T-helper 22 cell (primary cell): ENCODE results near the gene HNRNPM.

Experiments
- DNase-seq: peaks from one replicate; pipeline ENCODE4 v3.0.0-alpha.2; 2020; ENCODE audit warnings: low read depth

HNRNPM gene

DNA sequence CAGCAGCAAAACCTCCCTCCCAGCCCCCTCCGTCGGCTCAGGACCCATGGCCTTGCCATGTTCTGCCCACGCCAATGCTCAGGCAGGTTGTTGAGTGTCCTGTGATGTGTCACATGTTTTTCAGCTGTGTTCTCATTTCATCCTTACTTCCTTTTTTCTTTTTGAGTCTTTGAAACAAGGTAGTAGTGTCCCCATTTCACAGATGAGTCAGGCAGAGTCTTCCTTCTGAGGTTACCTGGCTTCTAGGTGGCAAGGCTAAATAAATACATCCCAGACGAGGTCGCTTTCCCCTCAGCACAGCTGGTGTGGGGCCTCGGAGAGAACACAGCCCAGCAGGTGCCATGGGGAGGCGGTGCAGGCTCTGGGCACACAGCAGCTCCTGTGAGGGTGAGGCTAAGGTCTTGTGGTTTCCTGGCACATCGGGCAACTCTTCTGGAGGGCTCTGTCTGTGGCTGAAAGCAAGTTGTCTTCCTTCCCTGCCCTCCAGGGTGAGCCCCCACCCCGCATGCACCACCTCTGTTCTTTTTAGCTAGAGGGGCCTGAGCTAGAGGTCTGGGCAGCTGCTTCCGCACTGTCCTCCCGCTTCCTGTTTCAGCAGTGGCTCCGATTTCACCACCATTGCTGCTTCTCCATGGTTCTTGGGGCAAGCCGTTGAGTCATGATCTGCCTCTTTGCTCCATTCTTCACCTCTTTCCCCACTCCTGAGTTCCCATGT, 42.5 kb downstream of the HNRNPM start:
- peak; percentile 49 for DNase-seq

GRCh38 chr19:8488365-8488764, 43.6 kb downstream of the HNRNPM start:
- no peak for DNase-seq

DNA sequence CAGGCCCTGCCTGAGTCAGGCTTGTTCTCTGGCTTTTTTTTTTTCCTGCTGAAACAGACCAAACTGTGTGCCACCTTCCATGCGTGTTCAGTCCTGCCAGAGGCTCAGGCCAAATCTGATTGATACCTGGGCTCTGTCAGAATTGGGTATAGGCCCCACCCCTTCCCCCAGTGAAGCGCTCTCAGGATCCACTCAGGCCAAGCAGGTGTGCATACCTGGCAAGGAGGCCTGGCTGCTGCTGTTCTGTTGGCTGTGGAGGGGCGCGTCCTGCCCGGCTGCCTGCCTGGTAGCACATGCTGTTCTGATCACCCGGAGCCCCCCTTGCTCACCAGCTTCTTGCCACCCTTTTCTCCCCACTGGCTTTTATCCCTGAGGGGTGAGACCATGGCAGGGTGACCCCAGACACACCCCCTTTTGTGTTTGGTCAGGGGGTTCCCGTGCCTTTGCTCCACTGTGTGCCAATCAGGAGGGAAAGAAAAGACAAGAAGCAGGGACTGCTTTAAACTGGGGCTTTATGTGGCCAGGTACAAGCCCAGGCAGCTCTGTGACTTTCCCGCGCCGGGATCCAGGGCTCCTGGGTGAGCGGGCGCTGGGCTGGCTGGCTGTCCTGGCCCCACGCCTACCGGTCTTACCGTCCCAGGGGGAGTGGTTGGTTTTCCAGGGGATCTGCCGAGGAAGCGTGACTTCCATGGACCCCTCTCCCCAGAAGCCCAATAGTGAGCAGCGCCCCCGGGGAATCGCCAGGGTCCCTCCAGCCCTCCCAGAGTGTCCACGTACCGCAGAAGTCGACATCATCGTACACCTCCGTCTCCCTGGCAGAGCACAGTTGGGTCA, 45.0 kb downstream of the HNRNPM start:
- DNase-seq, result no peak

DNA sequence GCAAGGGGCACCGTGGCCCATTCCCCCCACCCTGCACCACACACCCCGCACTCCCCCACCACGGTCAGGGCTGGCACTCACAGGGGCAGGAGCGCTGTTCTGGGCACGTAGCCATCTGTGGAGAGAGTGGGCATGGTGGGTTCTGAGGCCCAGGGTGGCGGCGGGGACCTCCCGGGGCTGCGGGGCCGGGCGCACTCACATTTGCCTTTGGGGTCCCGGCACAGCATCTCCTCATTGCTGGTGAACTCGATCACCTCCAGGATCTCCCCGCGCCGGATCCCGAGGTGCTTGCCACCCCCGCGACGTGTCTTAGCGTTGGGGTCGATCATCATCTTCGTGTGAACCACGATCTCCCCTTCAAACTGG, 45.6 kb downstream of the HNRNPM start:
- DNase-seq, result no peak

DNA sequence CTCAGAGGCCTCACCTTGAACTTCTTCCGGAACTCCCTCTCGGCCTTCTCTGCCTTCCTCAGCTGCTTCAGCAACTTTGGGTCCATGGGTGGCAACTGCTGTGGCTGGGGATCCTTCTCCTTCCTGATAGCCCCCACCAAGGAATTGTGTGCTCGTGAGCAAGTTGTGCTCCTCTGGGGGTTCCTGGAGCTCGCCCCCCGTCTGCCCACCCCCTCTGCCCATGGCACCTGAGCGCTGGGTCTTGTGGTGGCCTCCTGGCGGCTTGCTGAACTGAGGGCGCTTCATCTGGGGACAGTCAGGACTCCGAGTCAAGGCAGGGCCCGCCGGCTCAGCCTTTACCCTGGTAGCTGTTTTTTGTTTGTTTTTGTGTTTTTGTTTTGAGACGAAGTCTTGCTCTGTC, 46.1 kb downstream of the HNRNPM start:
- no peak for DNase-seq

- no peak for DNase-seq
These were observed 46.8 kb downstream of the HNRNPM start for GRCh38 chr19:8491574-8491973.

DNA sequence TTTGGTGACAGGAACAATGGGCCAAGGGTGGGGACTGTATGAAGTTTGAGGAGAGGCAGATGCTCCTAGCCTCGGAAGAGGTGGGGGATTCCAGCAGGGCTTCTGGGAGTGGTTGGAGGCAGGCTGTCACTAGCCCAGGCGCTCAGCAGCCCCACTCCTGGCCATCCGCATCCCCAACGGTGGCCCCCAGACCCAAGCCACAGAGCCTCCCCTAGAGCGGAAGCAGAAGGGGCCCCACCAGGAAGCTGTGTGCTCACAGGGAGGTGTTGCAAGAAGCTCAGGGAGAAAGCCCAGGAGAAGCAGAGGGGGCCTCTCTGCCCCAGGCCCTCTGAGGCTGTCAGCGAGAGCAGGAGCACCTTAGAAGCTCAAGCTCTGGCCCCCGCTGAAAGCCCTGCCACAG, 49.4 kb downstream of the HNRNPM start:
- DNase-seq, result no peak

GRCh38 chr19:8498295-8498694, 53.5 kb downstream of the HNRNPM start:
- DNase-seq, result no peak

- no peak for DNase-seq
These were observed 54.5 kb downstream of the HNRNPM start for GRCh38 chr19:8499048-8499833.

- DNase-seq, result no peak
These were observed 55.4 kb downstream of the HNRNPM start for GRCh38 chr19:8500158-8500557.

DNA sequence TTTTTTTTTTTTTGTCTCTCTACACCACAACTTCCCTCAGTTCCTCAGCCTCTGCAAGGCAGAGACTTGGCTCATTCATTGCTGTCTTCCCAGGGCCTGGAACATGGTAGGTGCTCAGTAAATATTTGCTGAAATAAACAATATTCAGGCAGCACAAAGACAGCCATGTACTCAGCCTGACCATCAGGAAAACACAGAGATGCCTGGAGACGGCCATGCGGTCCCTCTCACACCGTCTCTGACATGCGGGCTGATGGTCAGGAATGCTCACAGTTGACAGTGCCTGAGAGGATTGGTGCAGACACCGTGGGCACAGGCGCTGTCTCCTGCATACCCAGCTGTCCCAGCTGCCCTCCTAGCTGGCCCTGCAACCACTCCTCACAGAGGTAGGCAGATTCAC, 56.7 kb downstream of the HNRNPM start:
- no peak for DNase-seq

GRCh38 chr19:8501981-8502380, 57.2 kb downstream of the HNRNPM start:
- DNase-seq, result no peak

GRCh38 chr19:8503510-8503909, 58.7 kb downstream of the HNRNPM start:
- no peak for DNase-seq

GRCh38 chr19:8504171-8504570, 59.4 kb downstream of the HNRNPM start:
- DNase-seq, result no peak

- no peak for DNase-seq
These were observed 60.1 kb downstream of the HNRNPM start for GRCh38 chr19:8504919-8505318.

- peak; percentile 20 for DNase-seq
These were observed 61.1 kb downstream of the HNRNPM start for GRCh38 chr19:8505680-8506401.

GRCh38 chr19:8506402-8506957, 61.7 kb downstream of the HNRNPM start:
- DNase-seq, result no peak

- no peak for DNase-seq
These were observed 65.9 kb downstream of the HNRNPM start for GRCh38 chr19:8510589-8511115.

DNA sequence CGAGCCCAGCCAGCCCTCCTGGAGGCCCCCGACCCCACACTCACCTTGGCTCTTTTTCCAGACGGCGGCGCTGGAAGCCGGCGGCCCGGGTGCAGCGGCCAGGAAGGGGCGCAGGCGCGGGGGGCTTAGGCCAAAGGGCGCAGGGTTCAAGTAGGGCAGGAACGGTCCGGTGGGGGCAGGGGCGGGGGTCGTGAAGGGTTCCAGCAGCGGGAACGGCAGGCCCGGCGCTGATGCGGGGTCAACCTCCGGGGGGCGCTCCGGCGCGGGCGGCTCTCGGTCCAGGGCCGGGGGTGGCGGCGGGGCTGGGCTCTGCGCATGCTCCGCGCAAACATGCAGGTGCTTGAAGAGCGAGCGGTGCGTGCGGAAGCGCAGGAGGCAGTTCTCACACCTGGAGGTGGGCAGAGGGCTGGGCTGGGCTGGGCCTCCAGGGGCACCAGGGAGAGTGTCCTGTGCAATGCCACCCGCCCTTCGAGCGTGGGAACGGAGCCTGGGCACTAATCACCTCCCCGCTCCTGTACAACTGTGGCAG, 66.9 kb downstream of the HNRNPM start:
- no peak for DNase-seq

- no peak for DNase-seq
These were observed 67.6 kb downstream of the HNRNPM start for GRCh38 chr19:8512115-8512967.
